OCI-M2 (cell line): ENCODE results near the gene PPM1B.
"Not testable (repeated sequence)": the region's sequence is repeated elsewhere in the genome, so short reads cannot be mapped to it uniquely, and the experiment has no call there.

ENCODE experiments used
- DNase-seq: peaks from one replicate; lab custom pipeline; 2025; ENCODE audit not compliant: unreplicated experiment; lab: John Stamatoyannopoulos, UW

PPM1B gene

GRCh38 chr2:44155666-44156446 lies 12.8 kb upstream of the PPM1B start:
- DNase-seq = peak; percentile 16

DNA sequence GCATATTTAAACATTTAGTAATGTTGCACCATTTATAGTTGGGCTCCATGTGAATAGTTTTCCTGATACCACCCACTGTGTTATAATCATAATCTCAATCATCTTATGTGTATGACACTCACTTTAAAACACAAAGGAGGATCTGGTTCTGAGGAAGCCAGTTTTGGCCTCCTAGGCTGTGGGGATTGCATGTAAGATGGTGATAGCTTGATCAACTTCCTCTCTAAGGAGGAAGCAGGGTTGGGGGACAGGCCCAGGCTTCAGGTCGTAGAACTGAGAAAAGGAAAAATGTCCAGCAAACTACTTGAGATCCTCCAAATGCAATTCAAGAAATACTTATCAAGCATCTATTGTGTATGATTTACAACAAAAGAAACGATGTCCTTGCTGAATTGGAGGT lies 4.9 kb upstream of the PPM1B start:
- DNase-seq = no peak

- DNase-seq = no peak
Measured at GRCh38 chr2:44164617-44165016, 4.1 kb upstream of the PPM1B start.

- DNase-seq = no peak
Measured at GRCh38 chr2:44166096-44166495, 2.6 kb upstream of the PPM1B start.

- DNase-seq = no peak
Measured at GRCh38 chr2:44167311-44167907, 1.3 kb upstream of the PPM1B start.

DNA sequence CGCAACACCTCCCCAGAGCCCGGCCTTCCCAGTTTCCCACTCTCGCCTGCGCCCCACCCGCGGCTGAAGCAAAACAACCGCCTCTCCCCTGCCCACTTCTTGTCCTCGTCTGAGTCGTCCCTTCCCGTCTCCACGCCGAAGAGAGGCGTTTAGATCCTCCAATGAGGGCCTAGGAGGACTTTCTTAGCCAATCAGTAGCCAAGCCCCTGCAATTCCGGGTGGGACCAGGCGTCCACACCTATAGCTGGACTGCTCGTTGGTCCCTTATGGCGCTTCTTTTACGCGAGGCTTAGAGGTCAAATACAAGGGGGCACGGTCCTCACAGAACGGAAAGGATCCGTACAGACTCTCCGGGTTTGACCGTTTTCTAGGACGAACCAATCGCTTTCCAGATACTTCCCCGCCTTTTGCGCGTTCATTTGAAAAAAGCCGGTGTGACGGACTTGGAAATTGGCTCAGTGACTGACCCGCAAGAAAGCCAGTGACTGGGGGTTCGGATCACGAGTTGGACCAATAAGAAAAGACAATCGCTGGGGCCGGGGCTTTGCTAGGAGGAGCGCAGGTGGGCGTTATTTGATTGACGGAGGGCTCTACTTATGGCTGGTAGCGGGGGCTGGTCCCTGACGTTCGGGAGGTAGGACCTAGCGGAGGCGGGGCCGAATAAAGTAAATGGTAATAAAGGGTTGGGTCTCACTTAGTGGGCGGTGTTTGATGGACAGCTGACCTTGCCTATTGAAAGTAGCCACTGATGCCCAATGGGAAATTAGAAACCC lies 581 bp upstream of the PPM1B start:
- DNase-seq = peak; percentile 97

DNA sequence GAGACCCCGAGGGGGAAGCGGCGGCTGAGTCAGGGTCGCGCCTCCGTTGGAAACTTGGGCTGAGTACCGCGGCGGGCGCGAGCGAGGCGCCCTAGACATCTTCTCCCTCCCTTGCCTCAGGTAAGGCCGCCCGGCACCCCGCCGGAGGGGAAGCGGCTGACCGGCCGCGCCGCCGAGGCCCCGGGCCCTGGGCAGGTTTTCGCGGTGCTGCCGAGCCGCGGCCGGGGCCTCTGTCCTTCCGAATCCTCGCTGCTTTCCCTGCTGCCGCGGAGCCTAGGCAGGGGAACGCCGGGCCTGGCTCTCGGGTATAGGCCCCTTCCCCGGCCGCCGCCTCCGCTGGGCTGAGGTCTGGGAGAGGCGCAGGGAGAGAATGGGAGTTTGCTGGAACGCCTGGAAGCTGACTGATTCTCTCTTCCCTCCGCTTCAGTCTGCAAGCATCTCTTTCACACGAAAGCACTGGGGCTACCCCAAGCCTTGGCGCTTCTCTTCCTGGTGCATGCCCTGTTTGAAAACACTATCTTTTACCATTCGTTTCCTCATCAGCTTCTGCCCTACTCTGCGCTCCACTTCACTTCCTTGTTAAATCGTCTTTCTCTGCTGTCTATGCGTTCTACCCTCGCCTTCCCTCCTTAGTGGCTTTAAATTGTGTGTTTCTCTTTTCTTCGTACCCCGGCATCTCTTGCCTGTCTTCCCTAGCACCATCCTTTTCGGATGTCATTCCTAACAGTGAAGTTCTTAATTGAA lies 652 bp downstream of the PPM1B start:
- peak; percentile 30 for DNase-seq

GRCh38 chr2:44170311-44170717 lies 1.6 kb downstream of the PPM1B start:
- no peak for DNase-seq

GRCh38 chr2:44171018-44171417 lies 2.3 kb downstream of the PPM1B start:
- DNase-seq = no peak

- not testable (repeated sequence) for DNase-seq
Measured at GRCh38 chr2:44171442-44171841, 2.8 kb downstream of the PPM1B start.

GRCh38 chr2:44172576-44172975 lies 3.9 kb downstream of the PPM1B start:
- no peak for DNase-seq

GRCh38 chr2:44178950-44179349 lies 10.3 kb downstream of the PPM1B start:
- DNase-seq = no peak

GRCh38 chr2:44181648-44182047 lies 13.0 kb downstream of the PPM1B start:
- no peak for DNase-seq

GRCh38 chr2:44184106-44184505 lies 15.4 kb downstream of the PPM1B start:
- DNase-seq = no peak

DNA sequence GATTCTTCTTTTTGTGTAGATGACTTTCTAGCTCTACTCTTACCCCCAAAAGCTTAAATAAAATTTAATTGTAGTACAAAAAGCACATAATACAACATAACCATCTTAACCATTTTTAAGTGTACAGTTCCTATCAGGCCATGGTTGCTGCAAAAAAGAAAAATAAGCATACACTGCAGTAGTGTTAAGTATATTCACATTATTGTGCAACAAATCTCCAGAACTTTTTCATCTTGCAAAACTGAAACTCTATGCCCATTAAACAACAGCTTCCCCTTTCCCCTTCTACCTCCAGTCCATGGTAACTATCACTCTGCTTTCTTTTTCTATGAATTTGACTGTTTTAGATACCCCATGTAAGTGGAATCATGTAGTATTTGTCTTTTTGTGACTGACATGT lies 18.1 kb downstream of the PPM1B start:
- no peak for DNase-seq

- no peak for DNase-seq
Measured at GRCh38 chr2:44187251-44187650, 18.6 kb downstream of the PPM1B start.

DNA sequence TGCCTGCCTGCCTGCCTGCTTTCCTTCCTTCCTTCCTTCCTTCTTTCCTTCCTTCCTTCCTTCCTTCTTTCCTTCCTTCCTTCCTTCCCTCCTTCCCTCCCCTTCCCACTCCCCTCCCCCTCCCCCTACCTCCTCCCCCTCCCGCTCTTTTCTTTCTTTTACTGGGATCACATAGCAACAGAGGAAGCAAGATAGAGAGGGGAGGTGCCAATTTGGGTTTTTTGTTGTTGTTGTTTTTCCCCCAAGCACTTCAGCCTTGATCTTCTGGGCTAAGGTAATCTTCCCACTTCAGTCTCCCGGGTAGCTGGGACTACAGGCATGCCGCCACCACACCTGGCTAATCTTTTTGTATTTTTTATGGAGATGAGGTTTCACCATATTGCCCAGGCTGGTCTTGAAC lies 20.0 kb downstream of the PPM1B start:
- DNase-seq = no peak

DNA sequence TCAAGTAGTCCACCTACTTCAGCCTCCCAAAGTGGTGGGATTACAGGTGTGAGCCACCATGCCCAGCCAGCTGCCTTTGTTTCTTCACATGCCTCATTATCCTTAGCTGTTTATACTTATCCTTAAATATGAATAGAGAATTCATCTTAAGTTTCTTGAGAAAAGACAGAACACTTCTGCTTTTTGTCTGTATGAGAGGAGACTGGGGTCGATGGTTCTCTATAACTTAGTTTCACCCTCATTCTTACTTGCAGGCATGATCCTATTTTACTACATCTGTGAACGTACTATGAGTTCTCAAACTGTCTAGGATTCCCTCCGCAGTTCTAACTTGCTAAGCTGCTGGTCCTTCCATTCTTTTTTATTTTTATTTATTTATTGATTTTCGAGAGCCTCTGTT lies 20.4 kb downstream of the PPM1B start:
- no peak for DNase-seq

- no peak for DNase-seq
Measured at GRCh38 chr2:44190526-44190925, 21.9 kb downstream of the PPM1B start.

- DNase-seq = no peak
Measured at GRCh38 chr2:44191739-44192138, 23.1 kb downstream of the PPM1B start.

GRCh38 chr2:44192646-44193045 lies 24.0 kb downstream of the PPM1B start:
- no peak for DNase-seq
